Pancreas (tissue), 10 donors: ENCODE data around the gene NMS. TPM values are rescaled to one million over a fixed set of nuclear protein-coding genes. Genes with fewer than 3 reads are reported as not detected.

ENCODE experiments used
- ATAC-seq, 4 donors: fragments of 200-7000 bp; cut with Tn5 transposase; one replicate each; pipeline versions ENCODE4 v1.8.0 to v1.9.1; 2020; ENCODE audit warnings: mild to moderate bottlenecking in 4 of 4, moderate library complexity in 4 of 4
- DNase-seq, 6 donors: peaks; one replicate each; pipeline ENCODE4 v3.0.0-alpha.2; 2020
- FAIRE-seq: peaks from 2 replicates; lab custom pipeline; 2012; peaks lifted over from hg19 to GRCh38; lab: Jason Lieb, UNC
- H3K27ac ChIP-seq, 4 donors: fragments of 200-600 bp; sonication (generic); 1 replicate in 3 of 4; 2 replicates in 1 of 4; pipeline versions ENCODE4 v1.5.0 to v1.8.0; 2020
- H3K27me3 ChIP-seq, 4 donors: fragments of 200-600 bp; one replicate each; pipeline ENCODE4 v1.8.0; 2021
- H3K36me3 ChIP-seq, 3 donors: fragments of 200-600 bp; sonication (generic) in 1 of 3; one replicate each; pipeline versions ENCODE4 v1.5.0 to v1.8.0; 2020 to 2021
- H3K4me1 ChIP-seq, 3 donors: fragments of 200-600 bp; one replicate each; pipeline ENCODE4 v1.8.0; 2021
- H3K4me3 ChIP-seq, 4 donors: fragments of 200-600 bp; sonication (generic) in 2 of 4; one replicate each; pipeline versions ENCODE4 v1.5.0 to v1.8.0; 2020 to 2021
- H3K9me3 ChIP-seq, 4 donors: fragments of 200-600 bp; one replicate each; pipeline ENCODE4 v1.8.0; 2021
- CTCF ChIP-seq, 4 donors: fragments of 200-600 bp; sonication (generic) in 3 of 4; IDR thresholded peaks; one replicate each; pipeline versions ENCODE4 v1.5.0 to v1.8.0; 2021; ENCODE audit warnings: antibody characterized with exemption in 4 of 4
- WGBS, 2 donors: extraction: QIAGEN DNeasy Blood & Tissue Kit; methylation state at CpG; one replicate each; pipeline ENCODE4 v1.1.7; 2013; 5-methylcytosine and 5-hydroxymethylcytosine counted together
- intact Hi-C, 3 donors: fragments of 100-400 bp; cut with DNase I; formaldehyde crosslinking; loops; one replicate each; pipeline versions ENCODE4 v1.11.1 to v1.14.2; 2022
- polyA plus RNA-seq, 2 donors: library from polyadenylated mRNA; stranded (reverse); fragments of 200-250 nt; gene quantifications; one replicate each; pipeline ENCODE4 v1.2.3, GENCODE V29; 2013
- total RNA-seq, 6 donors: library from RNA; stranded (reverse); fragmentation: NEBNext Ultra II Directional in 4 of 6; extraction: Animal tissue kit (Norgen Biotek cat#: 25700) in 4 of 6; gene quantifications; one replicate each; pipeline versions ENCODE4 v1.2.1 to v1.2.4, GENCODE V29; 2021 to 2023
- donor health status: healthy with polysubstance abuse.
- donor health status: DM: no; HTN: no; CAD: no; lungs with moderate emphysema.
- donor health status: DM: no; HTN: no; CAD: no.
- donor health status: control.
- donor health status: control.
- donor health status: Bipolar disorder and iron deficiency.
- donor health status: DM: yes; HTN: yes; CAD: no.
- donor health status: DM: no; HTN: no; CAD: no.
- donor health status: DM: no; HTN: no; CAD: no.
- donor health status: DM: yes; HTN: yes; CAD: no.

Gene NMS
- total and polyA plus RNA-seq, 8 donors = not detected

- no peak for TF ChIP-seq CTCF (IDR thresholded peaks at IDR 0.05)
- WGBS, 2 donors = 64% methylated on average over 4 of the region's 4 CpGs
- no peaks in the 10 kb centered on the region for H3K27me3 ChIP-seq
- no peak for FAIRE-seq
- no peaks in the 10 kb centered on the region for H3K9me3 ChIP-seq
- intact Hi-C loops = no loop called here
- no peak for DNase-seq
- H3K27ac ChIP-seq = no peak overlapping the region
- no peaks in the 10 kb centered on the region for H3K36me3 ChIP-seq
- no peaks in the 10 kb centered on the region for H3K4me1 ChIP-seq
- no peak overlapping the region for H3K4me3 ChIP-seq
- no peak for ATAC-seq
Measured at GRCh38 chr2:100425107-100425506, 45.2 kb upstream of the NMS start.

GRCh38 chr2:100425573-100426383 lies 44.5 kb upstream of the NMS start:
- FAIRE-seq = no peak
- no peak for ATAC-seq

GRCh38 chr2:100426384-100426720 lies 43.9 kb upstream of the NMS start:
- intact Hi-C loops = no loop called here
- FAIRE-seq = no peak
- 72 to 77% methylated on average over 18 of the region's 18 CpGs for WGBS, 2 donors

More at GRCh38 chr2:100425573-100426383, 44.5 kb upstream of the NMS start:
- no peaks in the 10 kb centered on the region for H3K27me3 ChIP-seq
- no peak for DNase-seq
- TF ChIP-seq CTCF (IDR thresholded peaks at IDR 0.05) = no peak
- H3K4me1 ChIP-seq = no peaks in the 10 kb centered on the region
- H3K9me3 ChIP-seq = no peaks in the 10 kb centered on the region
- intact Hi-C loops = no loop called here
- no peaks in the 10 kb centered on the region for H3K36me3 ChIP-seq
- H3K4me3 ChIP-seq = no peak overlapping the region
- H3K27ac ChIP-seq = no peak overlapping the region
- WGBS, 2 donors = 76 to 84% methylated on average over 15 of the region's 15 CpGs

GRCh38 chr2:100427111-100427510 lies 43.2 kb upstream of the NMS start:
- intact Hi-C loops = no loop called here
- no peak overlapping the region for H3K27ac ChIP-seq
- no peak for TF ChIP-seq CTCF (IDR thresholded peaks at IDR 0.05)
- FAIRE-seq = no peak
- no peaks in the 10 kb centered on the region for H3K27me3 ChIP-seq
- H3K9me3 ChIP-seq = no peaks in the 10 kb centered on the region
- no peak for DNase-seq
- H3K36me3 ChIP-seq = no peaks in the 10 kb centered on the region
- no peak overlapping the region for H3K4me3 ChIP-seq
- ATAC-seq = no peak
- WGBS, 2 donors = 75 to 88% methylated on average over 12 of the region's 12 CpGs
- H3K4me1 ChIP-seq = no peaks in the 10 kb centered on the region

More at GRCh38 chr2:100426384-100426720, 43.9 kb upstream of the NMS start:
- H3K4me1 ChIP-seq = no peaks in the 10 kb centered on the region
- H3K27me3 ChIP-seq = no peaks in the 10 kb centered on the region
- H3K36me3 ChIP-seq = no peaks in the 10 kb centered on the region
- DNase-seq = no peak
- no peak for TF ChIP-seq CTCF (IDR thresholded peaks at IDR 0.05)
- H3K27ac ChIP-seq = no peak overlapping the region
- no peaks in the 10 kb centered on the region for H3K9me3 ChIP-seq
- H3K4me3 ChIP-seq = no peak overlapping the region
- ATAC-seq = no peak

- FAIRE-seq = no peak
- ATAC-seq = peak; percentile 46 to 86 (median 76)
- TF ChIP-seq CTCF (IDR thresholded peaks at IDR 0.05) = peak; percentile 6 to 35 (median 29)
Measured at GRCh38 chr2:100427627-100428258, 42.5 kb upstream of the NMS start.

More at GRCh38 chr2:100427627-100428258, 42.5 kb upstream of the NMS start:
- no peak overlapping the region for H3K27ac ChIP-seq
- intact Hi-C loops = no loop called here
- H3K4me3 ChIP-seq = no peak overlapping the region
- 17% methylated on average over 11 of the region's 11 CpGs for WGBS, 2 donors
- DNase-seq = peak in 5 of 6 donors; percentile 37 to 73 (median 55)
- no peaks in the 10 kb centered on the region for H3K4me1 ChIP-seq
- no peaks in the 10 kb centered on the region for H3K36me3 ChIP-seq
- H3K9me3 ChIP-seq = no peaks in the 10 kb centered on the region
- H3K27me3 ChIP-seq = no peaks in the 10 kb centered on the region
